ENCODE data around the gene H6PD.
A peak's percentile ranks its signal among the peaks of the same experiment; 100 is the strongest.
"Not testable (repeated sequence)": the region's sequence is repeated elsewhere in the genome, so short reads cannot be mapped to it uniquely, and the experiment has no call there.

Gene H6PD

GRCh38 chr1:9297831-9298230 is 63.3 kb downstream of the H6PD start:
- DNase-seq (ENCODE audit: low read depth): no peak

GRCh38 chr1:9298282-9298681 is 63.7 kb downstream of the H6PD start:
- no peak for DNase-seq (ENCODE audit: low read depth)

- DNase-seq (ENCODE audit: low read depth): not testable (repeated sequence)
Observed at GRCh38 chr1:9299571-9300541, 65.3 kb downstream of the H6PD start.

GRCh38 chr1:9300573-9300972 is 66.0 kb downstream of the H6PD start:
- DNase-seq (ENCODE audit: low read depth): no peak

GRCh38 chr1:9302745-9303524 is 68.4 kb downstream of the H6PD start:
- no peak for DNase-seq (ENCODE audit: low read depth)

GRCh38 chr1:9303916-9304315 is 69.3 kb downstream of the H6PD start:
- DNase-seq (ENCODE audit: low read depth): no peak

- no peak for DNase-seq (ENCODE audit: low read depth)
Observed at GRCh38 chr1:9305216-9305615, 70.6 kb downstream of the H6PD start.

- DNase-seq (ENCODE audit: low read depth): no peak
Observed at GRCh38 chr1:9306006-9306405, 71.4 kb downstream of the H6PD start.

- DNase-seq (ENCODE audit: low read depth): no peak
Observed at GRCh38 chr1:9307303-9307702, 72.7 kb downstream of the H6PD start.

- DNase-seq (ENCODE audit: low read depth): no peak
Observed at GRCh38 chr1:9308236-9308785, 73.7 kb downstream of the H6PD start.

- DNase-seq (ENCODE audit: low read depth): no peak
Observed at GRCh38 chr1:9309080-9309479, 74.5 kb downstream of the H6PD start.

- DNase-seq (ENCODE audit: low read depth): no peak
Observed at GRCh38 chr1:9309991-9310390, 75.4 kb downstream of the H6PD start.

GRCh38 chr1:9311029-9311428 is 76.5 kb downstream of the H6PD start:
- DNase-seq (ENCODE audit: low read depth): no peak

- no peak for DNase-seq (ENCODE audit: low read depth)
Observed at GRCh38 chr1:9311479-9311878, 76.9 kb downstream of the H6PD start.

GRCh38 chr1:9312168-9312720 is 77.7 kb downstream of the H6PD start:
- DNase-seq (ENCODE audit: low read depth): no peak

GRCh38 chr1:9313576-9313975 is 79.0 kb downstream of the H6PD start:
- no peak for DNase-seq (ENCODE audit: low read depth)

- DNase-seq (ENCODE audit: low read depth): no peak
Observed at GRCh38 chr1:9314111-9314510, 79.5 kb downstream of the H6PD start.

- no peak for DNase-seq (ENCODE audit: low read depth)
Observed at GRCh38 chr1:9314711-9315379, 80.3 kb downstream of the H6PD start.

- peak; percentile 32 for DNase-seq (ENCODE audit: low read depth)
Observed at GRCh38 chr1:9315411-9316079, 81.0 kb downstream of the H6PD start.

- no peak for DNase-seq (ENCODE audit: low read depth)
Observed at GRCh38 chr1:9316080-9316444, 81.5 kb downstream of the H6PD start.

- DNase-seq (ENCODE audit: low read depth): no peak
Observed at GRCh38 chr1:9316512-9316911, 81.9 kb downstream of the H6PD start.
